Stimulated activated CD4-positive, alpha-beta T cell treated with anti-CD3 and anti-CD28 coated beads, Interleukin-15, amount 100 ng/mL, for 24 hours (primary cell): ENCODE results near the gene KRTAP10-12.

Experiments
- DNase-seq: peaks from one replicate; pipeline ENCODE4 v3.0.0-alpha.2; 2020

KRTAP10-12 gene

DNA sequence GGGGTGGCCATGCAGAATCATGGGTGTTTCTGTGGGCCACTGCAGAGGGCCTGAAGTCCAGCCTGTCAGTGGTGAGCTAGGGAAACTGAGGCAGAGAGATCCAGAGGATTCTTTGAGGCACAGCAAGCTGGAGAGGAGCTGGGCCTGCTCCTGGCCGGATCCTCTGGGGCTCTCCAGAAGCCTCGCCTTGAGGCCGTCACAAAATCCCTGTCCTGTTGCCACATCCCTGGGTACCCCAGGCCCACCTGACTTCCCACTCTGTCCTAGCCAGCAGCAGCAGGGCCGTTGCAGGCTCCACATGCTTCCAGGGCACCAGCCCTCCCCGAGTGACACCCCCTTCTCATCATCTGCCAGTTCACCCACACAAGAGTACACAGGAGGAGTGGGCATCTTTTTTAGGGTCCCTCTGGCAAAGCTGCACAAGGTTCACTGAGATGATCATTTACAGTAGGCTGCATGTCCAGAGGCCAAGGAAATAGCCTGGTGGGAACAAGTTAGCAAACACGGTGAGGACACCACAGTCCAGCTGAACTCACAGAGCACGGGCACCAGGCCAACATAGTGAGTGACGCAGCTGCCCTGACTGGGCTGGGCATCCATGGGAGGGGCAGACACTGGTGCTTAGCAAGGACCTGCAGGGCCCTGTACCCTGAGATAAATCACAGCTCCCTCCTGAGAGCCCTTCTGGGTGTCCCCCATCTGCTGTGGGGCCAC, 39.5 kb downstream of the KRTAP10-12 start:
- no peak for DNase-seq

DNA sequence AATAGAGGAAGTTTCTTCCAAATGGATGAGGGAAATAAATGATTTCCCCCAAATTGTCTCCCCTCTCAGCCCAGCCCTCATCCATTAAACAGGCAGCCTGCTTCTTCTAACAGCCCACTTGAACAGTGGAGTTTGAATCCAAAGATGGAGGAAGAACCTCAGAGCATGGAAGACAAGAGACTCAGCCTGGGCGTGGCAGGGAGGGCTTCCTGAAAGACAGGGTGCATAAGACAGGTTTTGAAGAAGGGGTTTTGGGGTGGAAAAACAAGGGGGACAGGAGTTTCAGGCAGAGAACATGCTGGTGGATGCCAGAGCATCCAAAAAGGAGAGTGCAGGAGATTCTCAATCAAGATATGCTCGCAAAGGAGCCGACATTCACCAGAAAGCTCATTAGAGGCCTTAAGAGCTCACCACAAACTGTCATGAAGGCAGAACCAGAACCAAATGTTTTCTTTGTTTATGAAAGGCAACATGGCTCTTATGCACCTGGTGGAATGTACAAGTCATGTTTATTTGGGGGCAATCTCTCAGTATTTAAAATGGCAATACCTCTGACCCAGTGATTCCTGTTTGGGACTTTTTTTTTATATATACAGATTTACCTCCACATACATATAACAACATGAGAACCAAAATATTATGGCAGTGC, 40.9 kb downstream of the KRTAP10-12 start:
- no peak for DNase-seq

DNA sequence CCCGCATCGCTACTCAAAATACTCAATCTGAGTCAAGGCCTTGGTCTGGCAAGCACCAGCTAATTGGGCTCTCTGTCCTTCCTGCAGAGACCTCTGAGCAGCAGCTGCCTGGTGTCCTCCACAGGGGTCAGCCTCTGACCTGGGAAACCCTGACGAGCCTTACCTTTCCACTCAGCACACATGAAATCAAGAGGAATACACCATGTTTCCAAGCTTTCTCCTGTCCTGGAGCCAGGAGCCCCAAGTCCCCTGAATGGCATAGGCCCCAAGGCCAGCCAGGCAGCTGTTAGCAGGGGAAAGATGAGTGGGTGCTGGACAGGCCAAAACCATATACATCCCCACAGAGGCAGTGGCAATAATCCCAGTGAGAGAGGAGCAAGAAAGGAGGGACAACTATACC, 41.6 kb downstream of the KRTAP10-12 start:
- DNase-seq, result no peak

DNA sequence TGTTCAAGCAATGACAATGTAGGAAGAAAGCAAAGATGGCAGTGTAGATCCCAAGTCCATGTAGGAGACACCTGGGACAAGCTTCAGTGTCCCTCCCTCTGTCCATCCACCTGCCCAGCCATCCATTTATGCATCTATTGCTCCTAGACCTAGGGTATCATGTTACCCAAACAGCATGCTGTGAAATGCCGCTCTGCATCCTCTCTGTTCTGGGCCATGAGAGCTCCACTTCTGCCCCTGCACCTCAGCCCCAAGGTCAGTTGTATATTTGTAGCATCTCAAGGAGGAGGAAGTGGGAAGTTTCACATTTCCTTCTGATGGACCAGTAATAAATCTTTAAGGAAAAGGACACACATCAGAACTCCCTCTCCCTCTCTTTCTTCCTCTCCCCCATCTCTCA, 42.3 kb downstream of the KRTAP10-12 start:
- no peak for DNase-seq

DNA sequence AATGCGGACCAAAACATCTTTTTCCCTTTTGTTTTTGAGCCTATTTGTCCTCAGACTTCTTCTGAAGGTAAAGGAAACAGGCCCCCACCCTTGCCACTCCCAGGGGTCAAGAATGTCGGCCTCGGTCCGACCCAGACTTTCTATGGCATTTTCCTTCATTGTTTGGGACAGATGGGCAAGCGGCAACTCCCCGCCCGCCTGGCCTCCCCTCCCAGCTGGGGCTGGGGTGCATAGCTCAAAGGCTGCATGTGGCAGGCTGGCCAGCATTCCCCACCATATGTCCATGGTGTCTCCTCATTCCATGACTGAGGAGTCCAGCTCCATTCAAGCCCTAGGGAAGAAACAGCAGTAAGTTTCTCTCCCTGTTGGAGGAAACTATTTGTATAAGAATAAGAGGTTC, 43.8 kb downstream of the KRTAP10-12 start:
- DNase-seq, result no peak

DNA sequence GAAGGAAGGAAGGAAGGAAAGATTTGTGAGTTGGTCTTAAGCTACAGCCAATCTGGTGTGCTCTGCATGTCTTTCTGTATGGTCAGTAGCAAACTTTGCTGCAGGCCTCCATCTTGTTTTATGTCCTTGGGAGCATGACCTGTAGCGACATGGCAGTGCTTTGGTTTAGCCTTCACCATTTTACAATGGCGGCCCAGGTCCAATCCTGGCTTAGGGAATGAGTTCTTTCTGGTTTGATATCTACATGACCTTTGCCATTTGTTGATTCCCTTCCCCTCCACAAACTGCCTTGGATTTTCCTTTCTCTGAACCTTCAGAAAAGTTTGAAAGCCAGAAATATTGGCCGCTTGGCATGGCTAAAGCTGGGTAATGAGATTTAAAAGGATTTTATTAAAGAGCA, 44.9 kb downstream of the KRTAP10-12 start:
- DNase-seq, result no peak

DNA sequence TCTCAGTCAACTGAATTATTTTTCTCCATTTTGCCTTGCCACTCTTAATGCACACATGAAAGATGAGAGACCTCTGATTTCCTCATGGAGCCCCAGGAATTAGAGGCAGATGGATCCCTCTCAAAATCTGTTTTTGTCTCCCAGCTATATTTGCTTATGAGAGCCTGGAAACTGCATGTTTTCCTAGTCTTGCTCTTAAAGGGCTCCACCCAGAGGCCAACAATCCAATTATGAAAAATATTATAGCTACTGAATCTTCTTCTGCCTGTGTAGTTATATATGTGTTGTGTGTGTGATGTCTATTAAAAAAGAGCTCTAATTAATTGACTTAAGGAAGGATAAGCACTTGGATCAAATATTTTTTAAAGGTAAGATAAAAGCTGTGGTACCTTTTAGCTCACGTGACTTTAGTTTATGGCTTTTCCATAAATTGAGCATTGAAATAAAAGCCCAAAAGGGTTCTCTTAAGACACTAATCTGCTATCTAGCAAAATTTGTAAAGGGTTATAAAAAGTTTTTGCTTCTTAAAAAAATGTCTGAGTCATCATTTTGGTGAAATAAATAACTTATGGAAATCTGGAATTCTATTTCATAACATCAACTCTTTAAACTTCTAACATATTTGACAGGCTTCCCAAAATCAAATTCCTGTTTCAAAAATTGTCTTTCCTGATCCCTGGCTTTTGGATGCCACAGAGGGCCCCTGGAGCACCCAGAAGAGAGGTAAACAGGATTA, 45.6 kb downstream of the KRTAP10-12 start:
- DNase-seq, result no peak
